BE2C (cell line): ENCODE results near the gene AMER2.
A peak's percentile ranks its signal among the peaks of the same experiment; 100 is the strongest.

Experiments
- DNase-seq: peaks from one replicate; pipeline ENCODE4 v3.0.0-alpha.2; 2020
- H3K27me3 ChIP-seq: fragments of 250-450 bp; sonication (Bioruptor Pico); 2 replicates; pipeline ENCODE4 v1.5.1; 2020; ENCODE audit warnings: mild to moderate bottlenecking
- H3K36me3 ChIP-seq: fragments of 250-450 bp; sonication (Bioruptor Pico); 2 replicates; pipeline ENCODE4 v1.5.1; 2020; ENCODE audit warnings: mild to moderate bottlenecking
- H3K4me1 ChIP-seq: fragments of 250-450 bp; sonication (Bioruptor Pico); 2 replicates; pipeline ENCODE4 v1.5.1; 2020
- H3K4me3 ChIP-seq: 2 replicates; pipeline ENCODE4 v1.5.1; 2011; ENCODE audit warnings: low read depth, low read length
- H3K9me3 ChIP-seq: fragments of 250-450 bp; sonication (Bioruptor Pico); 2 replicates; pipeline ENCODE4 v1.5.1; 2020
- CTCF ChIP-seq: IDR thresholded peaks from 2 replicates; pipeline ENCODE4 v1.5.1; 2012; ENCODE audit warnings: mild to moderate bottlenecking, low read depth, low read length

Gene AMER2

GRCh38 chr13:25131881-25132420 is 40.1 kb downstream of the AMER2 start:
- Histone ChIP-seq H3K9me3 (no peaks in the 10 kb centered on the region), H3K27me3 (peaks cover 8% of the 10 kb centered on the region), H3K4me1 (no peaks in the 10 kb centered on the region), H3K4me3 (no peak overlapping the region), H3K36me3 (no peaks in the 10 kb centered on the region)
- no peak for TF ChIP-seq CTCF
- no peak for DNase-seq

GRCh38 chr13:25130944-25131343 is 41.1 kb downstream of the AMER2 start:
- Histone ChIP-seq H3K9me3 (no peaks in the 10 kb centered on the region), H3K4me1 (no peaks in the 10 kb centered on the region), H3K36me3 (no peaks in the 10 kb centered on the region), H3K4me3 (no peak overlapping the region), H3K27me3 (peaks cover 5% of the 10 kb centered on the region)
- no peak for TF ChIP-seq CTCF
- no peak for DNase-seq

- no peak for TF ChIP-seq CTCF
- Histone ChIP-seq H3K36me3 (no peaks in the 10 kb centered on the region), H3K27me3 (no peaks in the 10 kb centered on the region), H3K4me1 (no peaks in the 10 kb centered on the region), H3K4me3 (no peak overlapping the region), H3K9me3 (no peaks in the 10 kb centered on the region)
- no peak for DNase-seq
These were observed 53.6 kb downstream of the AMER2 start for GRCh38 chr13:25118378-25118905.

- TF ChIP-seq CTCF = no peak
- H3K4me3 ChIP-seq = no peak overlapping the region
- no peaks in the 10 kb centered on the region for H3K4me1 ChIP-seq
- DNase-seq = no peak
- H3K27me3 ChIP-seq = no peaks in the 10 kb centered on the region
- H3K36me3 ChIP-seq = no peaks in the 10 kb centered on the region
- no peaks in the 10 kb centered on the region for H3K9me3 ChIP-seq
These were observed 54.8 kb downstream of the AMER2 start for GRCh38 chr13:25117312-25117711.

GRCh38 chr13:25116044-25116443 is 56.0 kb downstream of the AMER2 start:
- Histone ChIP-seq H3K4me1 (no peaks in the 10 kb centered on the region), H3K36me3 (no peaks in the 10 kb centered on the region), H3K9me3 (no peaks in the 10 kb centered on the region), H3K27me3 (no peaks in the 10 kb centered on the region), H3K4me3 (no peak overlapping the region)
- DNase-seq = no peak
- TF ChIP-seq CTCF = no peak

GRCh38 chr13:25114220-25114619 is 57.9 kb downstream of the AMER2 start:
- Histone ChIP-seq H3K36me3 (no peaks in the 10 kb centered on the region), H3K9me3 (no peaks in the 10 kb centered on the region), H3K4me3 (no peak overlapping the region), H3K4me1 (no peaks in the 10 kb centered on the region), H3K27me3 (no peaks in the 10 kb centered on the region)
- peak; percentile 71 for DNase-seq
- peak; percentile 91 for TF ChIP-seq CTCF
